Type B pancreatic cell (in vitro differentiated cells): ENCODE measurements around the gene CDH12. TPM values are rescaled to one million over a fixed set of nuclear protein-coding genes. Genes with fewer than 3 reads are reported as not detected.

Experiments
- DNase-seq: peaks from one replicate; pipeline ENCODE4 v3.0.0; 2021; ENCODE audit warnings: mixed read lengths; ENCODE audit not compliant: unreplicated experiment; ENCODE audit errors: extremely low spot score
- H3K27ac Mint-ChIP-seq: 2 replicates; pipeline ENCODE4 v1.8.0; 2021; ENCODE audit warnings: mild to moderate bottlenecking, mixed read lengths
- H3K27me3 Mint-ChIP-seq: 2 replicates; pipeline ENCODE4 v1.8.0; 2021; ENCODE audit warnings: mixed read lengths
- H3K36me3 Mint-ChIP-seq: 2 replicates; pipeline ENCODE4 v1.8.0; 2021; ENCODE audit warnings: mixed read lengths
- H3K4me1 Mint-ChIP-seq: one replicate; pipeline ENCODE4 v1.8.0; 2021; ENCODE audit warnings: mixed read lengths; ENCODE audit not compliant: unreplicated experiment
- H3K4me3 Mint-ChIP-seq: 2 replicates; pipeline ENCODE4 v1.8.0; 2021; ENCODE audit warnings: mild to moderate bottlenecking, mixed read lengths
- H3K9me3 Mint-ChIP-seq: 2 replicates; pipeline ENCODE4 v1.8.0; 2021; ENCODE audit warnings: mixed read lengths
- CTCF ChIP-seq: fragments of 200-600 bp; sonication (generic); conservative IDR thresholded peaks from 2 replicates; pipeline ENCODE4 v1.5.0; 2021; ENCODE audit warnings: antibody characterized with exemption, mild to moderate bottlenecking
- total RNA-seq: library from RNA; stranded (reverse); gene quantifications from 2 replicates; pipeline ENCODE4 v1.2.1, GENCODE V29; 2021; ENCODE audit warnings: low replicate concordance

The CDH12 gene
- total RNA-seq, 1 donor from 2014 or later, result 10.2 TPM

GRCh38 chr5:22846693-22847092 is 6.5 kb downstream of the CDH12 start:
- no peaks in the 10 kb centered on the region for H3K4me1 Mint-ChIP-seq
- no peak overlapping the region for H3K27ac Mint-ChIP-seq
- TF ChIP-seq CTCF, result no peak
- peaks cover 41% of the 10 kb centered on the region for H3K27me3 Mint-ChIP-seq
- H3K9me3 Mint-ChIP-seq, result no peaks in the 10 kb centered on the region
- DNase-seq, result no peak
- H3K36me3 Mint-ChIP-seq, result no peaks in the 10 kb centered on the region
- no peak overlapping the region for H3K4me3 Mint-ChIP-seq

DNA sequence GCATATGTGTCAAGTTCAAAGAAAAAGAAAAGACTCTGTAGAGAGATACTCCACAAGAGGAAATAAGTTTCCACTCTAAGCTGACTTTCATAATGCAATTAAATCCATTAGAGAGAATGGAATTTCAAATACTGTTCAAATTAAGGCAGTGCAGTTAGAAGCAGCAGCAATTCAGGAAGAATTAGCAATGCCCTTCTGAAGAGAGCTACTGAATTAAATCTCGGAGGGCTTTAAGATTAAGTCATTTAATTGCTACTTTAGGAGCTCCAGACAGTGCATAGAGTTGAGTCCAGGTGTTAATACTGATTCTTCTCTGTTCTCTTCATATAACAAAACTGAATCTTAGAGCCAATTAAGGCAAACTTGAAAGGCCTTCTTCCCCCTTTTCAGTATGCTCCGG is 8.5 kb downstream of the CDH12 start:
- Mint-ChIP-seq H3K4me3 (no peak overlapping the region), H3K27ac (no peak overlapping the region), H3K9me3 (no peaks in the 10 kb centered on the region), H3K36me3 (no peaks in the 10 kb centered on the region), H3K27me3 (peaks cover 32% of the 10 kb centered on the region), H3K4me1 (no peaks in the 10 kb centered on the region)
- no peak for DNase-seq
- TF ChIP-seq CTCF, result no peak

DNA sequence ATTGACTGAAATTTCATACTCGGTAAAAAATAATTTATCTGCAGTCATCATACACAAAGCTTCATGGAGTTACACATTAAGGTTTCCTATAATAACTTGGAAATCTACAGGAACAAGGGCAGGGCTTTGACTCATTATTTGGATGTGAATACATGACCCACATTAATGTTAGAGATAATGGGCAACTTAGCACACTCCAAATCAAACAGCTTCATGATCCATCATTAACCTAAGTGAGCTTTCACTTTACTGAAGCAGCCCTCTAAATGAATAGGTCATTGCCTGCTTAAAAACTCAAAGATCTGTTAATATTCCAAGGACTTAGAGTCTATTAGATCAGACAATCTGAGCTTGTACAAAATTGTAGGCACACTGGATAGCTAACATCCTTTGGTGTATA is 9.0 kb downstream of the CDH12 start:
- Mint-ChIP-seq H3K27me3 (peaks cover 29% of the 10 kb centered on the region), H3K27ac (no peak overlapping the region), H3K4me3 (no peak overlapping the region), H3K36me3 (no peaks in the 10 kb centered on the region), H3K4me1 (no peaks in the 10 kb centered on the region), H3K9me3 (no peaks in the 10 kb centered on the region)
- no peak for TF ChIP-seq CTCF
- DNase-seq, result no peak

DNA sequence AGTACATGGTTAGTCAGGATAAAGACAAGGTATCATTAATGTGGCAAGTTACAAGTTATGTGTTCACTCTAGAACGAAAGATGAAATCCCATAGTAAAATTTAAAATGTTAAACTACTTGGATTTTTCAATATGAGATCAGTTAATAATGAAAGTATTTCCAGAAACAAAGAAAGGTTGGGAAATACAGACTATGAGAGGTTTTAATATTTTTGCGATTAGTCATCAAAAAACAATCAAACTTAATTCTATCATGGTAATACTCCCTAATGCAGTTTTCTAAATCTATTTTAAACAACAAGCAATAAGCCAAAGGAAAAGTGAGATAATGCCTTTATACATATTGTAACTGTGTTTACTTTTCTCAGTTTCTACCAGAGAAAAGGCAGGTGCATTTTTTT is 10.6 kb downstream of the CDH12 start:
- no peak for TF ChIP-seq CTCF
- no peaks in the 10 kb centered on the region for H3K4me1 Mint-ChIP-seq
- H3K36me3 Mint-ChIP-seq, result no peaks in the 10 kb centered on the region
- H3K27ac Mint-ChIP-seq, result no peak overlapping the region
- peaks cover 15% of the 10 kb centered on the region for H3K27me3 Mint-ChIP-seq
- no peak for DNase-seq
- H3K4me3 Mint-ChIP-seq, result no peak overlapping the region
- H3K9me3 Mint-ChIP-seq, result no peaks in the 10 kb centered on the region

GRCh38 chr5:22837803-22838202 is 15.3 kb downstream of the CDH12 start:
- no peak for TF ChIP-seq CTCF
- Mint-ChIP-seq H3K36me3 (no peaks in the 10 kb centered on the region), H3K9me3 (no peaks in the 10 kb centered on the region), H3K4me1 (no peaks in the 10 kb centered on the region), H3K27ac (no peak overlapping the region), H3K27me3 (peaks cover 2% of the 10 kb centered on the region), H3K4me3 (no peak overlapping the region)
- DNase-seq, result no peak

DNA sequence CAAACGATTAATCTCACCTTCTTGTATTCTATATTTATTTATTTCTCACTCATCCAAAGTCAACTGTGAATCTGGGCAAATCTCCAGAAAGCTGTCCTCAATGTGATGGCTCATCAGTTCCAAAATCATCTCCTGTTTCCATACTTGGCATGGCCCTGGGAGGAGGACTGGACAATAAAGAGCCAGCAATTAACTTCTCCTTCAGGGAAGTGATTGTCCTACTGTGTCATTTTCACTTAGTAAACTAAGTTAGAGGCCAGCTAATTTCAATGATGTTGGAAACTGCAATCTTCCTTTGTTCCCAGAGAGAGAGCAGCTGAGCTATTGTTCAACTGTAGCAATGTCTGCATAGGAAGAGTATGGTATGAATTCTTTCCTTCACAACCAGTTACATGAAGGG is 17.5 kb downstream of the CDH12 start:
- Mint-ChIP-seq H3K4me1 (no peaks in the 10 kb centered on the region), H3K27me3 (peaks cover 1% of the 10 kb centered on the region), H3K27ac (no peak overlapping the region), H3K36me3 (no peaks in the 10 kb centered on the region), H3K4me3 (no peak overlapping the region), H3K9me3 (no peaks in the 10 kb centered on the region)
- TF ChIP-seq CTCF, result no peak
- no peak for DNase-seq
